GM23338 (cell line): Measurements from ENCODE around the gene COL2A1. TPM values are rescaled to one million over a fixed set of nuclear protein-coding genes. Genes with fewer than 3 reads are reported as not detected.
A peak's percentile ranks its signal among the peaks of the same experiment; 100 is the strongest.

Source experiments
- ATAC-seq: fragments of 200-7000 bp; cut with Tn5 transposase; 3 replicates; pipeline ENCODE4 v1.9.1; 2020
- DNase-seq: peaks from one replicate; pipeline ENCODE4 v3.0.0-alpha.2; 2015; ENCODE audit warnings: low spot score
- H2AFZ ChIP-seq: fragments of 200-600 bp; sonication (generic); 2 replicates; pipeline ENCODE4 v1.8.0; 2016; ENCODE audit warnings: antibody characterized with exemption, mild to moderate bottlenecking, moderate library complexity
- H3F3A ChIP-seq: fragments of 200-600 bp; sonication (generic); replicated peaks from 2 replicates; pipeline ENCODE4 v1.8.0; 2017; ENCODE audit warnings: antibody characterized with exemption, mixed run types, low read depth
- H3K27ac ChIP-seq: fragments of 200-600 bp; sonication (generic); 2 replicates; pipeline ENCODE4 v1.6.1; 2016; ENCODE audit warnings: low read depth
- H3K27me3 ChIP-seq: fragments of 200-600 bp; sonication (generic); 2 replicates; pipeline ENCODE4 v1.8.0; 2016; ENCODE audit warnings: mild to moderate bottlenecking, mixed run types, moderate library complexity; ENCODE audit not compliant: insufficient read depth
- H3K36me3 ChIP-seq: fragments of 200-600 bp; sonication (generic); 2 replicates; pipeline ENCODE4 v1.8.0; 2016; ENCODE audit warnings: mild to moderate bottlenecking; ENCODE audit not compliant: insufficient read depth
- H3K4me1 ChIP-seq: fragments of 200-600 bp; sonication (generic); 2 replicates; pipeline ENCODE4 v1.8.0; 2016; ENCODE audit warnings: mild to moderate bottlenecking, moderate library complexity; ENCODE audit not compliant: insufficient read depth
- H3K4me2 ChIP-seq: fragments of 200-600 bp; sonication (generic); 2 replicates; pipeline ENCODE4 v1.7.1; 2017; ENCODE audit warnings: mixed run types
- H3K4me3 ChIP-seq: fragments of 200-600 bp; sonication (generic); 2 replicates; pipeline ENCODE4 v1.6.1; 2016; ENCODE audit warnings: mixed run types
- H3K79me2 ChIP-seq: fragments of 200-600 bp; sonication (generic); replicated peaks from 2 replicates; pipeline ENCODE4 v1.8.0; 2017; ENCODE audit warnings: mild to moderate bottlenecking; ENCODE audit not compliant: insufficient read depth
- H3K9me2 ChIP-seq: fragments of 200-600 bp; sonication (generic); 2 replicates; pipeline ENCODE4 v1.8.0; 2017; ENCODE audit not compliant: insufficient read depth
- H4K20me1 ChIP-seq: fragments of 200-600 bp; sonication (generic); replicated peaks from 2 replicates; pipeline ENCODE4 v1.8.0; 2017; ENCODE audit warnings: mild to moderate bottlenecking; ENCODE audit not compliant: insufficient read depth
- H3K27ac Mint-ChIP-seq: 2 replicates; pipeline ENCODE4 v1.8.0; 2020; ENCODE audit warnings: inconsistent platforms, mild to moderate bottlenecking, moderate library complexity, mixed read lengths
- H3K27me3 Mint-ChIP-seq: 3 replicates; pipeline ENCODE4 v1.8.0; 2022; ENCODE audit warnings: low read depth, mild to moderate bottlenecking, moderate library complexity, mixed read lengths, inconsistent platforms; ENCODE audit not compliant: insufficient read depth, poor library complexity
- H3K36me3 Mint-ChIP-seq: 3 replicates; pipeline ENCODE4 v1.8.0; 2021; ENCODE audit warnings: low read depth, mild to moderate bottlenecking, inconsistent platforms, moderate library complexity, mixed read lengths
- H3K4me1 Mint-ChIP-seq: 3 replicates; pipeline ENCODE4 v1.8.0; 2020; ENCODE audit warnings: mild to moderate bottlenecking, inconsistent platforms, mixed read lengths
- H3K4me3 Mint-ChIP-seq: 3 replicates; pipeline ENCODE4 v1.8.0; 2021; ENCODE audit warnings: moderate library complexity, mild to moderate bottlenecking, inconsistent platforms, mixed read lengths
- H3K9me3 Mint-ChIP-seq: 3 replicates; pipeline ENCODE4 v1.8.0; 2020; ENCODE audit warnings: moderate library complexity, mild to moderate bottlenecking, inconsistent platforms, mixed read lengths
- CREB1 ChIP-seq: fragments of 250-450 bp; sonication (Bioruptor Pico); IDR thresholded peaks from 2 replicates; pipeline ENCODE4 v1.5.0; 2020; ENCODE audit warnings: low read depth, mild to moderate bottlenecking, moderate library complexity
- EZH2 ChIP-seq: fragments of 200-600 bp; sonication (generic); IDR thresholded peaks from one replicate; pipeline ENCODE4 v1.8.0; 2017; ENCODE audit warnings: antibody characterized with exemption, mild to moderate bottlenecking, low read depth; ENCODE audit not compliant: unreplicated experiment
- EZH2phosphoT487 ChIP-seq: fragments of 200-600 bp; sonication (generic); IDR thresholded peaks from one replicate; pipeline ENCODE4 v1.8.1; 2018; ENCODE audit warnings: antibody characterized with exemption; ENCODE audit not compliant: unreplicated experiment
- JUNB ChIP-seq: IDR thresholded peaks from one replicate; pipeline ENCODE4 v1.6.1; 2016; ENCODE audit warnings: antibody characterized with exemption; ENCODE audit not compliant: unreplicated experiment
- NANOG ChIP-seq: IDR thresholded peaks from 2 replicates; pipeline ENCODE4 v1.6.1; 2016; ENCODE audit warnings: antibody characterized with exemption, borderline replicate concordance
- POLR2AphosphoS5 ChIP-seq: IDR thresholded peaks from 2 replicates; pipeline ENCODE4 v1.6.1; 2016; ENCODE audit warnings: antibody characterized with exemption, low read depth
- STAT1 ChIP-seq: IDR thresholded peaks from one replicate; pipeline ENCODE4 v1.6.1; 2016; ENCODE audit warnings: antibody characterized with exemption; ENCODE audit not compliant: unreplicated experiment
- ZNF114 ChIP-seq: fragments of 250-450 bp; sonication (Bioruptor Pico); IDR thresholded peaks from 2 replicates; pipeline ENCODE4 v1.5.0; 2020; ENCODE audit warnings: mild to moderate bottlenecking, moderate library complexity
- ZNF331 ChIP-seq: fragments of 250-450 bp; sonication (Bioruptor Pico); IDR thresholded peaks from 2 replicates; pipeline ENCODE4 v1.5.0; 2020; ENCODE audit warnings: low read depth, mild to moderate bottlenecking, moderate library complexity
- polyA plus RNA-seq: library from polyadenylated mRNA; unstranded; fragments of >200 nt; fragmentation: Nextera tagmentation; extraction: Ambion mirVana; gene quantifications from 2 replicates; pipeline ENCODE4 v1.2.1, GENCODE V29; 2016
- total RNA-seq: library from RNA; depleted of rRNA; stranded (reverse); fragments of >200 nt; shearing (Covaris generic); gene quantifications from 2 replicates; pipeline ENCODE4 v1.2.3, GENCODE V29; 2014
- TF ChIP-seq, protein P1 (sequence below): IDR thresholded peaks from 2 replicates; pipeline ENCODE4 v1.6.1; 2016; ENCODE audit warnings: antibody characterized with exemption
- TF ChIP-seq, protein P2 (sequence below), 2 experiments: fragments of 200-600 bp in 1 of 2; sonication (generic) in 1 of 2; conservative IDR thresholded peaks; 2 replicates each; pipeline versions ENCODE4 v1.5.1 to v1.6.1; 2016 to 2017; ENCODE audit warnings: antibody characterized with exemption in 2 of 2, low read depth in 2 of 2, mild to moderate bottlenecking in 2 of 2, moderate library complexity in 1 of 2
- TF ChIP-seq, protein P3 (sequence below): IDR thresholded peaks from one replicate; pipeline ENCODE4 v1.6.1; 2018; ENCODE audit warnings: antibody characterized with exemption; ENCODE audit not compliant: unreplicated experiment

COL2A1 gene
- total and polyA plus RNA-seq, 2 experiments from 2014 or later = 7.0 to 24.6 TPM

DNA sequence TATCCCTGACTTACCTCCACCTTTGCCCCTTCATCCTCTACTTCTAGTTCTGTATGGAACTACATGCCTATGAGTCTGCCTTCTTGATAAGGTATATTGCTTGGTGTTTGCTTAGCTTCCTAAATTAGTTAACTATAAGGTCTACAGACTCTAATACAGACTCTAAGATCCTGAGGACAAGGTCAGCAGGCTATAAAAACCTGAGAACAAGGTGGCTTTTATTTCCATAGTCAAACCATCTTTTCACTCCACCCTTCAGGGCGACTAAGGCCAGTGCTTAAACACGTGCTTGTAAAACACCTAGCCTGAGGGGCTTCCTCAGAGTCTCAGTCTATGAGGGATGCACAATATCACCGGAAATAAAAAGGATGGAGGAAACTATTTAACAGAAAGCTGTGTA, 36.1 kb upstream of the COL2A1 start:
- Histone ChIP-seq H4K20me1 (no peaks in the 10 kb centered on the region), H3K27ac (no peak overlapping the region), H3K79me2 (no peaks in the 10 kb centered on the region), H3K27me3 (peaks cover 30% of the 10 kb centered on the region), H3K9me2 (peaks cover 19% of the 10 kb centered on the region), H3K4me2 (no peak overlapping the region), H3K36me3 (peaks cover 8% of the 10 kb centered on the region; the same call in 1 of the 2 replicates), H3K4me1 (peaks cover 19% of the 10 kb centered on the region), H2AFZ (no peak overlapping the region), H3F3A (no peaks in the 10 kb centered on the region), H3K4me3 (no peak overlapping the region)
- H3K27ac Mint-ChIP-seq = no peak overlapping the region
- ATAC-seq (no peak), DNase-seq (no peak)
- H3K9me3 Mint-ChIP-seq = no peaks in the 10 kb centered on the region
- TF ChIP-seq ZNF114 (CRISPR knock-in tag) = no peak
- peaks cover 8% of the 10 kb centered on the region; the same call in 2 of the 3 replicates for H3K36me3 Mint-ChIP-seq
- no peak overlapping the region for H3K4me3 Mint-ChIP-seq
- peaks cover 41% of the 10 kb centered on the region for H3K4me1 Mint-ChIP-seq
- peaks cover 19% of the 10 kb centered on the region for H3K27me3 Mint-ChIP-seq

DNA sequence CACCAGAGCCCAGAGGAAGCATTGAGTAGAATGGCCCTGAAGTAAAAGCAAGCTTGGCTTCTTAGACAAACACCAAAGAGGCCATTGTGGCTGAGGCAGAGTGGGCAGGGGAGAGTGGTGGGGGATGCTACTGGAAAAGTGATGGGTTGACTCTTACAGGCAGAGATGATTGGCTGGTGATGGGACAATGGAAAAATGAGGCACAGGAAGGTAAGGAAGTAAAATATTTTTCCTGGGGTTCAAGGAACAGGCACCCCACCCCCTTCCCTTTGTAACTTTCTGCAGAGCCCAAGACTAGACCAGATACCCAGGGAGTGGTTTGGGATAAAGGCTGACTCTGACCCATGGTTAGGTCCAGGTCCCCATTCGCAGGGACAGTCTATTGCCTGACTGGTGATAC, 34.9 kb upstream of the COL2A1 start:
- H3K36me3 ChIP-seq = peaks cover 8% of the 10 kb centered on the region; the same call in 1 of the 2 replicates
- no peak for ATAC-seq
- H3K27ac Mint-ChIP-seq = no peak overlapping the region
- TF ChIP-seq STAT1 (no peak), NANOG (no peak), ZNF331 (no peak), CREB1 (no peak), EZH2phosphoT487 (no peak)
- TF ChIP-seq, protein P1, sequence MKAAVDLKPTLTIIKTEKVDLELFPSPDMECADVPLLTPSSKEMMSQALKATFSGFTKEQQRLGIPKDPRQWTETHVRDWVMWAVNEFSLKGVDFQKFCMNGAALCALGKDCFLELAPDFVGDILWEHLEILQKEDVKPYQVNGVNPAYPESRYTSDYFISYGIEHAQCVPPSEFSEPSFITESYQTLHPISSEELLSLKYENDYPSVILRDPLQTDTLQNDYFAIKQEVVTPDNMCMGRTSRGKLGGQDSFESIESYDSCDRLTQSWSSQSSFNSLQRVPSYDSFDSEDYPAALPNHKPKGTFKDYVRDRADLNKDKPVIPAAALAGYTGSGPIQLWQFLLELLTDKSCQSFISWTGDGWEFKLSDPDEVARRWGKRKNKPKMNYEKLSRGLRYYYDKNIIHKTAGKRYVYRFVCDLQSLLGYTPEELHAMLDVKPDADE = no peak
- H2AFZ ChIP-seq = no peak overlapping the region
- no peak overlapping the region for H3K27ac ChIP-seq
- peaks cover 19% of the 10 kb centered on the region for H3K4me1 ChIP-seq
- H3K4me1 Mint-ChIP-seq = peaks cover 41% of the 10 kb centered on the region
- peaks cover 42% of the 10 kb centered on the region for H3K27me3 ChIP-seq
- no peak overlapping the region for H3K4me3 Mint-ChIP-seq
- no peaks in the 10 kb centered on the region for H3K79me2 ChIP-seq
- no peaks in the 10 kb centered on the region for H3K36me3 Mint-ChIP-seq
- H4K20me1 ChIP-seq = no peaks in the 10 kb centered on the region
- H3K4me3 ChIP-seq = no peak overlapping the region
- H3K9me3 Mint-ChIP-seq = no peaks in the 10 kb centered on the region
- peaks cover 30% of the 10 kb centered on the region for H3K27me3 Mint-ChIP-seq
- peaks cover 19% of the 10 kb centered on the region for H3K9me2 ChIP-seq
- no peak for DNase-seq
- H3F3A ChIP-seq = no peaks in the 10 kb centered on the region
- H3K4me2 ChIP-seq = no peak overlapping the region; the same call in 1 of the 2 replicates

DNA sequence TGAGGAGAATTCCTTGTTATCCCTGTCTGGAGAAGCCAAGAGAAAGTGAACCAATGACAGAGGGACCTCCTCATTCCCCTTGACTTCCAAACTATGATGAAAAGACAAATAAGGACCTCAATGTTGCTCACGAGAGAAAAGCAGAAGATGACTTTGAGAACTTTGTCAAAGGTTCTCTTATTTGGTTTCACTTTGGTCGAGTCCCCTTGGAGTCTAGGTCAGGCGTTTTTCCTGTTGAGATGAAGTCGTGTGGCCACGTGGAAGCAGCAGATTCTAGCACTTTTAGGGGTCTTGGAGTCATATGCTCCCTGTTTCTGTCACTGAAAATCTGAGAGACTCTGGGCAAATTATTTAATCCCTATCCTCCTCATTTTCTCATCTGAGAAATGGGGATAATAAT, 33.8 kb upstream of the COL2A1 start:
- Mint-ChIP-seq H3K9me3 (no peaks in the 10 kb centered on the region), H3K36me3 (no peaks in the 10 kb centered on the region), H3K27me3 (peaks cover 40% of the 10 kb centered on the region), H3K4me1 (peaks cover 41% of the 10 kb centered on the region), H3K4me3 (peak overlapping the region; percentile 39), H3K27ac (peak overlapping the region; percentile 37; the same call in 1 of the 2 replicates)
- Histone ChIP-seq H4K20me1 (no peaks in the 10 kb centered on the region), H2AFZ (no peak overlapping the region; the same call in 1 of the 2 replicates), H3K27ac (peak overlapping the region; percentile 24; the same call in 1 of the 2 replicates), H3K27me3 (peaks cover 53% of the 10 kb centered on the region), H3K4me1 (peaks cover 19% of the 10 kb centered on the region), H3K79me2 (no peaks in the 10 kb centered on the region), H3F3A (no peaks in the 10 kb centered on the region), H3K4me3 (peak overlapping the region; percentile 39), H3K9me2 (peaks cover 19% of the 10 kb centered on the region), H3K36me3 (no peaks in the 10 kb centered on the region), H3K4me2 (peak overlapping the region; percentile 68)
- DNase-seq (no peak), ATAC-seq (no peak)
- TF ChIP-seq EZH2phosphoT487 = no peak
- no peak for TF ChIP-seq STAT1
- TF ChIP-seq, protein P1 = no peak
- TF ChIP-seq POLR2AphosphoS5 = no peak
- TF ChIP-seq NANOG = no peak
- no peak for TF ChIP-seq JUNB
- TF ChIP-seq, protein P2, sequence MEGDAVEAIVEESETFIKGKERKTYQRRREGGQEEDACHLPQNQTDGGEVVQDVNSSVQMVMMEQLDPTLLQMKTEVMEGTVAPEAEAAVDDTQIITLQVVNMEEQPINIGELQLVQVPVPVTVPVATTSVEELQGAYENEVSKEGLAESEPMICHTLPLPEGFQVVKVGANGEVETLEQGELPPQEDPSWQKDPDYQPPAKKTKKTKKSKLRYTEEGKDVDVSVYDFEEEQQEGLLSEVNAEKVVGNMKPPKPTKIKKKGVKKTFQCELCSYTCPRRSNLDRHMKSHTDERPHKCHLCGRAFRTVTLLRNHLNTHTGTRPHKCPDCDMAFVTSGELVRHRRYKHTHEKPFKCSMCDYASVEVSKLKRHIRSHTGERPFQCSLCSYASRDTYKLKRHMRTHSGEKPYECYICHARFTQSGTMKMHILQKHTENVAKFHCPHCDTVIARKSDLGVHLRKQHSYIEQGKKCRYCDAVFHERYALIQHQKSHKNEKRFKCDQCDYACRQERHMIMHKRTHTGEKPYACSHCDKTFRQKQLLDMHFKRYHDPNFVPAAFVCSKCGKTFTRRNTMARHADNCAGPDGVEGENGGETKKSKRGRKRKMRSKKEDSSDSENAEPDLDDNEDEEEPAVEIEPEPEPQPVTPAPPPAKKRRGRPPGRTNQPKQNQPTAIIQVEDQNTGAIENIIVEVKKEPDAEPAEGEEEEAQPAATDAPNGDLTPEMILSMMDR (conservative IDR thresholded peaks at IDR 0.05; ENCODE audit: low read depth in 2 of 2) = no peak
- TF ChIP-seq, protein P3, sequence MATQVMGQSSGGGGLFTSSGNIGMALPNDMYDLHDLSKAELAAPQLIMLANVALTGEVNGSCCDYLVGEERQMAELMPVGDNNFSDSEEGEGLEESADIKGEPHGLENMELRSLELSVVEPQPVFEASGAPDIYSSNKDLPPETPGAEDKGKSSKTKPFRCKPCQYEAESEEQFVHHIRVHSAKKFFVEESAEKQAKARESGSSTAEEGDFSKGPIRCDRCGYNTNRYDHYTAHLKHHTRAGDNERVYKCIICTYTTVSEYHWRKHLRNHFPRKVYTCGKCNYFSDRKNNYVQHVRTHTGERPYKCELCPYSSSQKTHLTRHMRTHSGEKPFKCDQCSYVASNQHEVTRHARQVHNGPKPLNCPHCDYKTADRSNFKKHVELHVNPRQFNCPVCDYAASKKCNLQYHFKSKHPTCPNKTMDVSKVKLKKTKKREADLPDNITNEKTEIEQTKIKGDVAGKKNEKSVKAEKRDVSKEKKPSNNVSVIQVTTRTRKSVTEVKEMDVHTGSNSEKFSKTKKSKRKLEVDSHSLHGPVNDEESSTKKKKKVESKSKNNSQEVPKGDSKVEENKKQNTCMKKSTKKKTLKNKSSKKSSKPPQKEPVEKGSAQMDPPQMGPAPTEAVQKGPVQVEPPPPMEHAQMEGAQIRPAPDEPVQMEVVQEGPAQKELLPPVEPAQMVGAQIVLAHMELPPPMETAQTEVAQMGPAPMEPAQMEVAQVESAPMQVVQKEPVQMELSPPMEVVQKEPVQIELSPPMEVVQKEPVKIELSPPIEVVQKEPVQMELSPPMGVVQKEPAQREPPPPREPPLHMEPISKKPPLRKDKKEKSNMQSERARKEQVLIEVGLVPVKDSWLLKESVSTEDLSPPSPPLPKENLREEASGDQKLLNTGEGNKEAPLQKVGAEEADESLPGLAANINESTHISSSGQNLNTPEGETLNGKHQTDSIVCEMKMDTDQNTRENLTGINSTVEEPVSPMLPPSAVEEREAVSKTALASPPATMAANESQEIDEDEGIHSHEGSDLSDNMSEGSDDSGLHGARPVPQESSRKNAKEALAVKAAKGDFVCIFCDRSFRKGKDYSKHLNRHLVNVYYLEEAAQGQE = no peak
- TF ChIP-seq EZH2 = no peak
- TF ChIP-seq CREB1 = no peak
- TF ChIP-seq ZNF114 (CRISPR knock-in tag) = no peak
- no peak for TF ChIP-seq ZNF331
